Chondrocyte (in vitro differentiated cells): ENCODE results near the gene ZNF189. TPM values are rescaled to one million over a fixed set of nuclear protein-coding genes. Genes with fewer than 3 reads are reported as not detected.
A peak's percentile ranks its signal among the peaks of the same experiment; 100 is the strongest.

Source experiments
- DNase-seq: peaks from one replicate; pipeline ENCODE4 v3.0.0; 2021; ENCODE audit warnings: mixed read lengths, low spot score
- H3K27ac Mint-ChIP-seq: one replicate; pipeline ENCODE4 v1.8.0; 2021; ENCODE audit warnings: mild to moderate bottlenecking, moderate library complexity, mixed read lengths; ENCODE audit not compliant: unreplicated experiment
- H3K27me3 Mint-ChIP-seq: 2 replicates; pipeline ENCODE4 v1.8.0; 2021; ENCODE audit warnings: low read depth, mixed read lengths
- H3K36me3 Mint-ChIP-seq: 2 replicates; pipeline ENCODE4 v1.8.0; 2021; ENCODE audit warnings: low read depth, mixed read lengths
- H3K4me1 Mint-ChIP-seq: 2 replicates; pipeline ENCODE4 v1.8.0; 2021; ENCODE audit warnings: low read depth, mild to moderate bottlenecking, mixed read lengths
- H3K4me3 Mint-ChIP-seq: one replicate; pipeline ENCODE4 v1.8.0; 2021; ENCODE audit warnings: mild to moderate bottlenecking, moderate library complexity, mixed read lengths; ENCODE audit not compliant: unreplicated experiment
- H3K9me3 Mint-ChIP-seq: 2 replicates; pipeline ENCODE4 v1.8.0; 2021; ENCODE audit warnings: low read depth, mixed read lengths
- total RNA-seq: library from RNA; stranded (reverse); gene quantifications from 3 replicates; pipeline ENCODE4 v1.2.1, GENCODE V29; 2021
- TF ChIP-seq, protein P1 (sequence below): fragments of 200-600 bp; sonication (generic); IDR thresholded peaks from 2 replicates; pipeline ENCODE4 v1.5.0; 2021; ENCODE audit warnings: antibody characterized with exemption, mild to moderate bottlenecking, moderate library complexity

Gene ZNF189
- total RNA-seq, 1 donor from 2014 or later, result 18.5 TPM

- TF ChIP-seq, protein P1, sequence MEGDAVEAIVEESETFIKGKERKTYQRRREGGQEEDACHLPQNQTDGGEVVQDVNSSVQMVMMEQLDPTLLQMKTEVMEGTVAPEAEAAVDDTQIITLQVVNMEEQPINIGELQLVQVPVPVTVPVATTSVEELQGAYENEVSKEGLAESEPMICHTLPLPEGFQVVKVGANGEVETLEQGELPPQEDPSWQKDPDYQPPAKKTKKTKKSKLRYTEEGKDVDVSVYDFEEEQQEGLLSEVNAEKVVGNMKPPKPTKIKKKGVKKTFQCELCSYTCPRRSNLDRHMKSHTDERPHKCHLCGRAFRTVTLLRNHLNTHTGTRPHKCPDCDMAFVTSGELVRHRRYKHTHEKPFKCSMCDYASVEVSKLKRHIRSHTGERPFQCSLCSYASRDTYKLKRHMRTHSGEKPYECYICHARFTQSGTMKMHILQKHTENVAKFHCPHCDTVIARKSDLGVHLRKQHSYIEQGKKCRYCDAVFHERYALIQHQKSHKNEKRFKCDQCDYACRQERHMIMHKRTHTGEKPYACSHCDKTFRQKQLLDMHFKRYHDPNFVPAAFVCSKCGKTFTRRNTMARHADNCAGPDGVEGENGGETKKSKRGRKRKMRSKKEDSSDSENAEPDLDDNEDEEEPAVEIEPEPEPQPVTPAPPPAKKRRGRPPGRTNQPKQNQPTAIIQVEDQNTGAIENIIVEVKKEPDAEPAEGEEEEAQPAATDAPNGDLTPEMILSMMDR, result no peak
- no peak overlapping the region for H3K27ac Mint-ChIP-seq
- H3K27me3 Mint-ChIP-seq, result peaks cover 12% of the 10 kb centered on the region
- DNase-seq, result no peak
- H3K9me3 Mint-ChIP-seq, result no peaks in the 10 kb centered on the region
- no peaks in the 10 kb centered on the region for H3K36me3 Mint-ChIP-seq
- no peaks in the 10 kb centered on the region for H3K4me1 Mint-ChIP-seq
- no peak overlapping the region for H3K4me3 Mint-ChIP-seq
Observed at GRCh38 chr9:101442736-101443135, 44.1 kb downstream of the ZNF189 start.

DNA sequence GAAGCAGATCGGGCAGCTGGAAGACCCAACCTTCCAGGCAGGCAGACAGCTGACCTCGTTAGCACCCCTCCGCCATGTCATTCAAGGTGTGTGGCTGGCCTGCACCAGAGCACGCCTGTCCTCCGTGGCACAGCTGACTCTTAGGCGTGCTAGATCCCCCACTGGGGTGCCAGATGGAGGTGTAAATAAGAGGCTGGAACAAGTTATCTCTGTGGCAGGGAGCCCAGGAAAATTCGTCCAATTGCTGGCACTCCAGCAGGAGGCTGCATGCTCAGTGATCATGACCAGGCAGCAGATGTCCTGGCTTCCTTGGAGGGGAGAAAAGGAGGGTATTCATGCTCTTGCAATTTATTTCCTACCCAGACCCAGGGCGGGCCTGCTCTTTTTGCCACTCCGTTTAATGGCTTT is 44.7 kb downstream of the ZNF189 start:
- H3K4me3 Mint-ChIP-seq, result no peak overlapping the region
- TF ChIP-seq, protein P1, result no peak
- peaks cover 10% of the 10 kb centered on the region for H3K27me3 Mint-ChIP-seq
- H3K9me3 Mint-ChIP-seq, result no peaks in the 10 kb centered on the region
- H3K36me3 Mint-ChIP-seq, result no peaks in the 10 kb centered on the region
- no peak overlapping the region for H3K27ac Mint-ChIP-seq
- H3K4me1 Mint-ChIP-seq, result peaks cover under 1% of the 10 kb centered on the region
- no peak for DNase-seq

DNA sequence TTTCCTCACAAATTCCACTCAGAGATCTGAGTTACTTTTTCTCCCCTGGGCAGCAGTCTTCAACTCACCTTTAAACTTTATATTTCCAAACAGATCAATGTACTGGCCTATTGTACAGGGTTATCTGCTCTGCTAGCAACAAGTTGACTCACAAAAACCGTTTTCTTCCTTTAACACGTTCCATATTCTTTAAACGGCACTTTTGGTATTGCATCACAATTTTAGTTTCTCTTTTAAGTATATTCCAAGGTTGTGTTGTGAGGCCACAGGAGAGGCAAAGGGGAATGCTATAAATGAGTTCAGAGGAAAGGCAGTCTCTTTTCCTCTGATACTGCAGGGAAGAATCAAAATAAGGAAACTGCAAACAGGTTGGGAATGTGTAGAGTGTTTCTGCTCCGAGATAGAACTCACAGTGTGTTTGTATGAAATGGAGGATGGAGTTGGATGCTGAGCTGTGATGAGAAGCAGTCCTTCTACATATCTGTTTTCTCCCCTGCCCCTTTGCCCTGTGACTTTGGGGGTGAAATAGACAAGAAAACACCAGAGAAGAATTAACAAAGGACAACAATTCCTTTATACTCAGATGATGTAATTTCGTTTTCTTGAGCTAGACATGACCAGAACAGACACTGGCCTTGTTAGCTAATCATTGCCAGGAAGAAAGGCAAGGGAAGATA is 46.8 kb downstream of the ZNF189 start:
- Mint-ChIP-seq H3K36me3 (no peaks in the 10 kb centered on the region), H3K27ac (no peak overlapping the region), H3K4me3 (no peak overlapping the region), H3K9me3 (no peaks in the 10 kb centered on the region), H3K4me1 (peaks cover 8% of the 10 kb centered on the region), H3K27me3 (peaks cover 6% of the 10 kb centered on the region)
- no peak for DNase-seq
- TF ChIP-seq, protein P1, result no peak

- Mint-ChIP-seq H3K9me3 (no peaks in the 10 kb centered on the region), H3K27ac (no peak overlapping the region), H3K27me3 (peaks cover 6% of the 10 kb centered on the region), H3K36me3 (no peaks in the 10 kb centered on the region), H3K4me1 (peaks cover 13% of the 10 kb centered on the region), H3K4me3 (no peak overlapping the region)
- TF ChIP-seq, protein P1, result no peak
- DNase-seq, result no peak
Observed at GRCh38 chr9:101446732-101447131, 48.1 kb downstream of the ZNF189 start.

DNA sequence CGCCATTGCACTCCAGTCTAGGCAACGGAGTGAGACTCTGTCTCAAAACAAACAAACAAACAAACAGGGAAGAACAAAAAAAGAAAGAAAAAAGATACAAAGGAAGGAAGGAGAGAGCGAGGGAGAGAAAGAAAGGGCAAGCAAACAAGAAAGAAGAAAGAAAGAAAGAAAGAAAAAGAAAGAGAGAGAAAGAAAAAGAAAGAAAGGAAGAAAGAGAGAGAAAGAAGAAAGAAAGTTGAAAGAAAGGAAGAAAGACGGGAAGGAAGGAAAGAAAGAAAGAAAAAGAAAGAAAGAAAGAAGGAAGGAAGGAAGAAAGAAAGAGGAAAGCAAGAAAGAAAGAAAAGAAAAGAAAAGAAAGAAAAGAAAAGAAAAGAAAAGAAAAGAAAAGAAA is 50.0 kb downstream of the ZNF189 start:
- TF ChIP-seq, protein P1, result no peak
- no peaks in the 10 kb centered on the region for H3K9me3 Mint-ChIP-seq
- peak overlapping the region; percentile 14 for H3K27ac Mint-ChIP-seq
- peaks cover 2% of the 10 kb centered on the region for H3K27me3 Mint-ChIP-seq
- peaks cover 26% of the 10 kb centered on the region for H3K4me1 Mint-ChIP-seq
- DNase-seq, result no peak
- peak overlapping the region; percentile 84 for H3K4me3 Mint-ChIP-seq
- H3K36me3 Mint-ChIP-seq, result no peaks in the 10 kb centered on the region
